ENCODE results near the gene AADACL3.

Gene AADACL3

DNA sequence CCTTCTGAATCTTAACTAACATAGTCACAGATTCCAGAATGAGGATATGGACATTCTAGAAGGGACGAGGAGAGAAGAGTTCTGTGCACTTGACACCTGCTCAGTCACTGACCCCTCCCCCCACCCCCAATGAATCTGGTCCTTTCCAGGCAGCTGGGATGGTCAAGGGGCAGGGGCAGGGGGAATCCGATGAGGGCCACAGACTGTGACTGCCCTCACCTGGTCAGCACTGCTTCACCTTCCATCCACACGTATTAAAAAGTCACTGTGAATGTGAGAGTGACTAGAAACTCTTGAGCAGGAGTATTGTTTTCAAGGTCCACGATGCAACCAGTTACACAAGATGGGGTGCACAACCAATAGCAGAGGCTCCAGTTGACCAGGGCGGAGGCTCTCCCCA is 48.1 kb downstream of the AADACL3 start:
- no peak for DNase-seq

DNA sequence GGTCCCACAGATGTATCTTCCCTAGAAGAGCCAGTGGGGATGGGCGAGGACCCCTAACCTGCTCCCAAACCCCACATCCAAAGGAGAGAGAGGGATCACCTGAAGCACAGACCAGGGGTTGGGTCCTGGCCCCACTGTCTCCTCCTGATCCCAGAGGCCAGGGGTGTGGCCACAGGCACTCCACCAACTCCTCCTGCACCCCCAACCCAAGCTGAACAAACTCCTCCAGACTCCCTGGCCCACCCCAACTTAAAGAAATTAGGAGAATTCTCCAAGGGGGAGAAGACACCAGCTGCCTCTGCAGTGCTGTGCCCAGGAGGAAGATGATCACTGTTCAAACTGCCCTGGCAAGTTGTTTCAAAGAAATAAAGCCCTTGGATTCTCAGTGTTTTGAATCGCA is 53.1 kb downstream of the AADACL3 start:
- no peak for DNase-seq

DNA sequence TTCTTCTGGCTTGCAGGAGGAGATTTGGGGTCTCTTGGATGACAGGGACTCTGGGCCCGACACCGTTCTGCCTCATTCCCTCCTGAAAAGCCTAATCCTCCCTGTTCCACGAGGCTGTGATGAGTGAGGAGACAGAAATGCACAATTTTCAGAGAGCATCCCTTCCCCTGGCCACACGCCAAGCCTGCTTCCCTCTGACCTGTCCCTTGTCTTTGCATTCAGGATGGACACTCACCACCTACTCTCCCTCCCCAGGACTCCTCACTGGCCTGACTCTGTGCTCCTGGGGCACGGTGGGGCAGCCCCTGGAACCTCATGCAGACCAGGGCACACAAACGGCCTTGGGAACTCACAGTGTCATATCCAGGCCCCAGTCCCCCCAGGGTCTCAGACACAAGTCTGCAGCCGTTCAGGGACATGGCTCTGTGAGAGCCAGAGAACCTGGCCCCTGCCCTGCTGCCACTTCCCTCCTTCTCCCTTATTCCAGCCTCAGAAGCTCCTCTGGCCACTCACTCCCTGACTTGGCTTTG is 54.1 kb downstream of the AADACL3 start:
- DNase-seq: no peak

DNA sequence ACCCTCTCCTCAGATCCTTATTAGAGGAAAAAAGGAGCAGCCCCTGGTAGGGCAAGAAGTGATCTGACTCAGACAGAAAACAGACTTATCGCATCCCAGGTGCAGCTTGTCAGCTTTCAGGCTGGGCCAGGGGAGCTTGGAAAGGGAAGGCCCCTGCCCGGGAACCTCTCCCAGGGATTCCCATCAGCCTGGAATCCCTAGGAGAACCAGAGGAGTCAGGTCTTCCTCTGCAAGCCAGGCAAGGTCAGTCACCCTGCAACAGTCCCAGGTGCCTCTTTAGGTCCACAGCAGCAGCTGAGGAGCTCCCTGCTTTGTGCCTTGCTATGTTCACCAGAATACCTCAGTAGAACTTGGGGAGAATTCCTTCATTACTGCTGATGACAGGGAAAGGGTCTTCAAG is 54.7 kb downstream of the AADACL3 start:
- no peak for DNase-seq

DNA sequence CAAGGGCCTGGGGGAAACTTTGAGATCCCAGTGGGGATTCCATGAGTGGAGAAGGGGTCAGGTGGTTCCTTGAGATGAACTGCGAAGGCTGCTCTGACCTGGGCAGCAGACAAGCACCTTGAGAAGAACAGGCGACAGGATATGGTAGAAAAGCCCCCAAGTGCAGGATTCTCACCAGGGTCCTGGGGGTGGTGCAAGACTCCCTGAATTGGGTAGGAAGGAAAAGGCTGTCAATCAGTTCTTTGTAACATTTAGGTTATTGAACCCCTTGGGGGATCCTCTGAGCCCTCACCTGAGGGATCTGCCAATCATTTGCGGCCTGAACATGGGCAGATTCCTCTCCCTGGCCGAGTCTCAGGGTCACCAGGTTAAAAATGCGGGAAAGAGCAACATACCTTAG is 55.3 kb downstream of the AADACL3 start:
- DNase-seq: no peak

DNA sequence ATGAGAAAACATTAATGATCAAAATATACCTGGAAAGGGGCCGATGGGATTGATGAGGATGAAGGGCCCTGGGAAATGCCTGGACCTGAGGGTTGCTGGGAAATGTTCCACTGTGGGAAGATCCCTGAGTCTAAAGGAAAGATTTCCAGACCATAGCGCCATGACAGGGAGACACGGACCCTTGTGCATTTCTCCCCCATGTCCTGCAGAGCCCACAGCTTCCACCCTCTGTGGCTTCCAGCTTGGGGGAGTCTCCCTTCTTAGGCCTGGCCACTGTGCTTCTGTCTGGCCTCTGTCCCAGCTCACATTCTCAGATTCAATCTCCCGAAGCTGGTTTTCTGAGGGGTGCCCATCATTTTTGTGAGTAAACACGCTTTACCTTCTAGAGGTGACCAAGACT is 56.6 kb downstream of the AADACL3 start:
- no peak for DNase-seq

DNA sequence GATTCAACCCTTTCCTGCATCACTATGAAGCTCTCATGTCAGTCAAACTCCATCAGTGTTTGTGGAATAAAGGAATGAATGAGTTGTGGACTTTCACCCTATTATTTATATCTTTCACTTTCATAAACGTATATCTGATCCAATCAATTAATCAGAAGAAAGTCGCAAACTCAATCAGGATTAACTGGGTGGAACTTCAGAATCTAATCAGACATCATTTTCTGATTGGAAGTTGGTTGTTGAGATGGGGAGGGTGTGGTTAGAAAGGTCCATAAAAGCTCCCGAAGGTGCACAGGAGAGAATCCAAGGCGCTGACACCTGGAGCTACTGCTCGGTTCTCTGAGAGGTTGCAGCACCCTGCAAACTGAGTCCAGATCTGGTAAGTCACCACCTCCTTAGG is 57.5 kb downstream of the AADACL3 start, which contains the start of gene PRAMEF12:
Gene PRAMEF12 (plus strand): TSS at position 301 of the 400 bp plus-strand sequence. CDS start 1,130 bp downstream, outside the sequence.
- no peak for DNase-seq

DNA sequence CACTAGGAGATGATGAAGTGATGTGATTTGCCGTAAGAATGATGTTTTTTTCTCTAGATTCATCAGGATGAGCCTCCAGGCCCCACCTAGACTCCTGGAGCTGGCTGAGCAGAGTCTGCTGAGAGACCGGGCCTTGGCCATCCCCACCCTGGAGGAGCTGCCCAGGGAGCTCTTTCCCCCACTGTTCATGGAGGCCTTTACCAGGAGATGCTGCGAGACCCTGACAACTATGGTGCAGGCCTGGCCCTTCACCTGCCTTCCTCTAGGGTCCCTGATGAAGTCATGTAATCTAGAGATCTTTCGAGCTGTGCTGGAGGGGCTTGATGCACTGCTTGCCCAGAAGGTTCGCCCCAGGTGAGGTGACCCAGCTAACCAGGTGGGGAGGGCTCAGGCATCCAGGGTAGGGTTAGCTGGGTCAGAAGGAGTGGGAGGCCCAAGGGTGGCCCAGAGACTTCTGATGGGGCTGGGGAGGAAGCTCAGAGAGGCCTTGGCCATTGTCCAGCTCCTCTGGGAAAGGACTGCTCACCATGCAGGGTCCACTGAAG is 59.0 kb downstream of the AADACL3 start:
- DNase-seq: no peak

DNA sequence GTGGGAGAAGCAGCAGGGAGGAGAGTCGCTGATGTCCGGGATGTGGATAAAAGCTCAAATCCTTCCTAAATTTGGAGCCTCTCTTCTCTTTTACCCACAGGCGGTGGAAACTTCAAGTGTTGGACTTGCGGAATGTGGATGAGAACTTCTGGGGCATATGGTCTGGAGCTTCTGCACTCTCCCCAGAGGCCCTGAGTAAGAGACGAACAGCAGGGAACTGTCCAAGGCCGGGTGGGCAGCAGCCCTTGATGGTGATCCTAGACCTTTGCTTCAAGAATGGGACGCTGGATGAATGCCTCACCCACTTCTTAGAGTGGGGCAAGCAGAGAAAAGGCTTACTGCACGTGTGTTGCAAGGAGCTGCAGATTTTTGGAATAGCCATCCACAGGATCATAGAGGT is 59.5 kb downstream of the AADACL3 start:
- no peak for DNase-seq

DNA sequence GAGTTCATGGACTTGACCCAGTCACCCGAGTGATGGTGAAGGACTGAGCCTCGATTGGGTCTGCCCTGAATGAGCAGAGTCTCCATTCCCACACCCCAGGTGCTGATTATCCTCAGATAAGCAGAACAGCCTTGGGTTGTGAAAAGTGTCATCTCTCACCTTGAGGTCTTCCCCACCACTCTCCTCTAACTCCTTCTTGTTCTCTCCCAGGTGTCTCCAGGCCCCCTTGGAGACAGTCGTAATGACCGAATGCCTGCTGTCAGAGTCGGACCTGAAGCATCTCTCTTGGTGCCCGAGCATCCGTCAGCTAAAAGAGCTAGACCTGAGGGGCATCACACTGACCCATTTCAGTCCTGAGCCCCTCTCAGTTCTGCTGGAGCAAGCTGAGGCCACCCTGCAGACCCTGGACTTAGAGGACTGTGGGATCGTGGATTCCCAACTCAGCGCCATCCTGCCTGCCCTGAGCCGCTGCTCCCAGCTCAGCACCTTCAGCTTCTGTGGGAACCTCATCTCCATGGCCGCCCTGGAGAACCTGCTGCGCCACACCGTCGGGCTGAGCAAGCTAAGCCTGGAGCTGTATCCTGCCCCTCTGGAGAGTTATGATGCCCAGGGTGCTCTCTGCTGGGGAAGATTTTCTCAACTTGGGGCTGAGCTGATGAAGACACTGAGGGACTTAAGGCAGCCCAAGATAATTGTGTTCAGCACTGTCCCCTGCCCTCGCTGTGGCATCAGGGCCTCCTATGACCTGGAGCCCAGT is 61.1 kb downstream of the AADACL3 start:
- DNase-seq: no peak

Data from nucleus accumbens (tissue), 56 donors.